ENCODE data around the gene CUEDC2.

GRCh38 chr10:102384606-102385429 is 47.6 kb downstream of the CUEDC2 start:
- TF ChIP-seq POLR2A (IDR thresholded peaks at IDR 0.05) (no peak), CTCF (IDR thresholded peaks at IDR 0.05) (no peak)

All from testis (tissue), 2 donors.